GM06990 (cell line): ENCODE measurements around the gene PIP5K1B.

ENCODE experiments used
- DNase-seq: peaks from one replicate; pipeline ENCODE4 v3.0.0-alpha.2; 2011; ENCODE audit not compliant: insufficient read length; ENCODE audit errors: extremely low read depth
- H3K27me3 ChIP-seq: replicated peaks from 2 replicates; pipeline ENCODE4 v1.6.0; 2011; ENCODE audit warnings: low read length; ENCODE audit not compliant: control insufficient read depth, insufficient read depth
- H3K36me3 ChIP-seq: 2 replicates; pipeline ENCODE4 v1.5.1; 2011; ENCODE audit warnings: low read length; ENCODE audit not compliant: control insufficient read depth, insufficient read depth
- H3K4me3 ChIP-seq: replicated peaks from 2 replicates; pipeline ENCODE4 v1.5.1; 2011; ENCODE audit warnings: low read depth, mild to moderate bottlenecking, control low read depth, low read length
- CTCF ChIP-seq: IDR thresholded peaks from 2 replicates; pipeline ENCODE4 v1.5.1; 2011; ENCODE audit warnings: low read length, control low read depth, mild to moderate bottlenecking, inconsistent platforms; ENCODE audit not compliant: insufficient read depth, poor library complexity, severe bottlenecking

PIP5K1B gene

GRCh38 chr9:68870086-68870485 is 165.0 kb downstream of the PIP5K1B start:
- Histone ChIP-seq H3K36me3 (peaks cover 3% of the 10 kb centered on the region), H3K27me3 (no peaks in the 10 kb centered on the region), H3K4me3 (no peak overlapping the region)
- no peak for TF ChIP-seq CTCF
- no peak for DNase-seq

- no peaks in the 10 kb centered on the region for H3K27me3 ChIP-seq
- H3K36me3 ChIP-seq: peaks cover 1% of the 10 kb centered on the region
These were observed 166.2 kb downstream of the PIP5K1B start for GRCh38 chr9:68871236-68871635.

GRCh38 chr9:68872026-68872501 is 167.0 kb downstream of the PIP5K1B start:
- no peaks in the 10 kb centered on the region for H3K27me3 ChIP-seq
- TF ChIP-seq CTCF: no peak
- no peaks in the 10 kb centered on the region; the same call in none of the 2 replicates for H3K36me3 ChIP-seq
- H3K4me3 ChIP-seq: no peak overlapping the region
- no peak for DNase-seq

More at GRCh38 chr9:68871236-68871635, 166.2 kb downstream of the PIP5K1B start:
- no peak overlapping the region for H3K4me3 ChIP-seq
- no peak for DNase-seq
- no peak for TF ChIP-seq CTCF

- H3K27me3 ChIP-seq: no peaks in the 10 kb centered on the region
- no peak overlapping the region for H3K4me3 ChIP-seq
- no peaks in the 10 kb centered on the region; the same call in 1 of the 2 replicates for H3K36me3 ChIP-seq
- no peak for TF ChIP-seq CTCF
- DNase-seq: no peak
These were observed 168.1 kb downstream of the PIP5K1B start for GRCh38 chr9:68873179-68873578.

GRCh38 chr9:68876273-68876672 is 171.2 kb downstream of the PIP5K1B start:
- no peak for TF ChIP-seq CTCF
- Histone ChIP-seq H3K27me3 (no peaks in the 10 kb centered on the region), H3K36me3 (no peaks in the 10 kb centered on the region), H3K4me3 (no peak overlapping the region)
- no peak for DNase-seq

- Histone ChIP-seq H3K36me3 (no peaks in the 10 kb centered on the region), H3K27me3 (no peaks in the 10 kb centered on the region), H3K4me3 (no peak overlapping the region)
- no peak for TF ChIP-seq CTCF
- no peak for DNase-seq
These were observed 171.6 kb downstream of the PIP5K1B start for GRCh38 chr9:68876681-68877080.
